Measurements from ENCODE around the gene ACOD1.
A peak's percentile ranks its signal among the peaks of the same experiment; 100 is the strongest.
"Not testable (repeated sequence)": the region's sequence is repeated elsewhere in the genome, so short reads cannot be mapped to it uniquely, and the experiment has no call there.

The ACOD1 gene

GRCh38 chr13:76936763-76937162, 11.5 kb upstream of the ACOD1 start:
- Mint-ChIP-seq H3K36me3 (peaks cover 1% of the 10 kb centered on the region), H3K4me3 (no peak overlapping the region), H3K27ac (no peak overlapping the region), H3K27me3 (no peaks in the 10 kb centered on the region), H3K9me3 (peaks cover 6% of the 10 kb centered on the region), H3K4me1 (no peaks in the 10 kb centered on the region)

- Mint-ChIP-seq H3K4me3 (no peak overlapping the region), H3K9me3 (peaks cover 6% of the 10 kb centered on the region), H3K27ac (no peak overlapping the region), H3K4me1 (no peaks in the 10 kb centered on the region), H3K36me3 (peaks cover 1% of the 10 kb centered on the region), H3K27me3 (no peaks in the 10 kb centered on the region)
Observed at GRCh38 chr13:76937281-76937820, 11.0 kb upstream of the ACOD1 start.

- Mint-ChIP-seq H3K36me3 (peaks cover 1% of the 10 kb centered on the region), H3K9me3 (peaks cover 6% of the 10 kb centered on the region), H3K27ac (no peak overlapping the region), H3K4me3 (no peak overlapping the region), H3K27me3 (no peaks in the 10 kb centered on the region), H3K4me1 (no peaks in the 10 kb centered on the region)
Observed at GRCh38 chr13:76939215-76939614, 9.1 kb upstream of the ACOD1 start.

GRCh38 chr13:76942363-76942762, 5.9 kb upstream of the ACOD1 start:
- Mint-ChIP-seq H3K27ac (no peak overlapping the region), H3K9me3 (no peaks in the 10 kb centered on the region), H3K4me3 (no peak overlapping the region), H3K27me3 (no peaks in the 10 kb centered on the region), H3K36me3 (no peaks in the 10 kb centered on the region), H3K4me1 (no peaks in the 10 kb centered on the region)

GRCh38 chr13:76943646-76944045, 4.7 kb upstream of the ACOD1 start:
- Mint-ChIP-seq H3K4me1 (no peaks in the 10 kb centered on the region), H3K9me3 (no peaks in the 10 kb centered on the region), H3K27me3 (no peaks in the 10 kb centered on the region), H3K27ac (no peak overlapping the region), H3K36me3 (no peaks in the 10 kb centered on the region), H3K4me3 (no peak overlapping the region)

GRCh38 chr13:76944456-76944855, 3.9 kb upstream of the ACOD1 start:
- Mint-ChIP-seq H3K9me3 (no peaks in the 10 kb centered on the region), H3K4me1 (no peaks in the 10 kb centered on the region), H3K4me3 (no peak overlapping the region), H3K27ac (peak overlapping the region; percentile 20), H3K27me3 (no peaks in the 10 kb centered on the region), H3K36me3 (no peaks in the 10 kb centered on the region)

- Mint-ChIP-seq H3K27me3 (peaks cover 9% of the 10 kb centered on the region), H3K36me3 (no peaks in the 10 kb centered on the region), H3K4me1 (no peaks in the 10 kb centered on the region), H3K4me3 (no peak overlapping the region), H3K27ac (no peak overlapping the region), H3K9me3 (no peaks in the 10 kb centered on the region)
Observed at GRCh38 chr13:76950101-76950500, 1.8 kb downstream of the ACOD1 start.

- Mint-ChIP-seq H3K27me3 (peaks cover 9% of the 10 kb centered on the region), H3K27ac (no peak overlapping the region), H3K4me3 (no peak overlapping the region), H3K36me3 (no peaks in the 10 kb centered on the region), H3K4me1 (no peaks in the 10 kb centered on the region), H3K9me3 (peaks cover 8% of the 10 kb centered on the region)
Observed at GRCh38 chr13:76953968-76954367, 5.7 kb downstream of the ACOD1 start.

GRCh38 chr13:76954538-76954937, 6.2 kb downstream of the ACOD1 start:
- Mint-ChIP-seq H3K4me3 (no peak overlapping the region), H3K27ac (no peak overlapping the region), H3K27me3 (peaks cover 9% of the 10 kb centered on the region), H3K36me3 (no peaks in the 10 kb centered on the region), H3K4me1 (no peaks in the 10 kb centered on the region), H3K9me3 (peaks cover 10% of the 10 kb centered on the region)

GRCh38 chr13:76955193-76955592, 6.9 kb downstream of the ACOD1 start:
- Mint-ChIP-seq H3K9me3 (peaks cover 11% of the 10 kb centered on the region), H3K27me3 (peaks cover 5% of the 10 kb centered on the region), H3K36me3 (no peaks in the 10 kb centered on the region), H3K27ac (no peak overlapping the region), H3K4me3 (no peak overlapping the region), H3K4me1 (no peaks in the 10 kb centered on the region)

GRCh38 chr13:76955661-76956060, 7.3 kb downstream of the ACOD1 start:
- Mint-ChIP-seq H3K27ac (no peak overlapping the region), H3K4me3 (no peak overlapping the region), H3K9me3 (peaks cover 16% of the 10 kb centered on the region), H3K27me3 (peaks cover 2% of the 10 kb centered on the region), H3K36me3 (no peaks in the 10 kb centered on the region), H3K4me1 (no peaks in the 10 kb centered on the region)

- Mint-ChIP-seq H3K9me3 (peaks cover 18% of the 10 kb centered on the region), H3K27me3 (peaks cover 3% of the 10 kb centered on the region), H3K4me3 (no peak overlapping the region), H3K36me3 (peaks cover 1% of the 10 kb centered on the region), H3K27ac (no peak overlapping the region), H3K4me1 (no peaks in the 10 kb centered on the region)
Observed at GRCh38 chr13:76958841-76959432, 10.6 kb downstream of the ACOD1 start.

GRCh38 chr13:76959734-76960133, 11.4 kb downstream of the ACOD1 start:
- not testable (repeated sequence) for H3K4me3 Mint-ChIP-seq, H3K4me1 Mint-ChIP-seq, H3K27ac Mint-ChIP-seq, H3K36me3 Mint-ChIP-seq, H3K27me3 Mint-ChIP-seq
- peaks cover 18% of the 10 kb centered on the region for H3K9me3 Mint-ChIP-seq

GRCh38 chr13:76965759-76966421, 17.6 kb downstream of the ACOD1 start:
- H3K27ac Mint-ChIP-seq: no peak overlapping the region
- H3K4me3 Mint-ChIP-seq: no peak overlapping the region
- H3K27me3 Mint-ChIP-seq: peaks cover 6% of the 10 kb centered on the region
- no peaks in the 10 kb centered on the region for H3K9me3 Mint-ChIP-seq
- no peaks in the 10 kb centered on the region for H3K4me1 Mint-ChIP-seq
- H3K36me3 Mint-ChIP-seq: peaks cover 1% of the 10 kb centered on the region

GRCh38 chr13:76967031-76967430, 18.7 kb downstream of the ACOD1 start:
- Mint-ChIP-seq H3K27me3 (peaks cover 14% of the 10 kb centered on the region), H3K4me3 (no peak overlapping the region), H3K27ac (no peak overlapping the region), H3K4me1 (no peaks in the 10 kb centered on the region), H3K36me3 (peaks cover 1% of the 10 kb centered on the region), H3K9me3 (no peaks in the 10 kb centered on the region)

GRCh38 chr13:76968041-76968440, 19.7 kb downstream of the ACOD1 start:
- no peaks in the 10 kb centered on the region for H3K4me1 Mint-ChIP-seq
- no peak overlapping the region for H3K4me3 Mint-ChIP-seq
- H3K27ac Mint-ChIP-seq: no peak overlapping the region
- no peaks in the 10 kb centered on the region for H3K36me3 Mint-ChIP-seq
- no peaks in the 10 kb centered on the region for H3K9me3 Mint-ChIP-seq
- peaks cover 11% of the 10 kb centered on the region for H3K27me3 Mint-ChIP-seq

All from activated naive CD4-positive, alpha-beta T cell treated with anti-CD3 and anti-CD28 coated beads, Interleukin-2, amount 50 U/mL, for 24 hours (primary cell).